Heart right ventricle (tissue), 16 donors: ENCODE measurements around the gene MED10. TPM values are rescaled to one million over a fixed set of nuclear protein-coding genes. Genes with fewer than 3 reads are reported as not detected.

Experiments
- ATAC-seq, 8 donors: fragments of 200-7000 bp; cut with Tn5 transposase; one replicate each; pipeline ENCODE4 v1.9.1; 2020; ENCODE audit warnings: mild to moderate bottlenecking in 8 of 8, moderate library complexity in 8 of 8, moderate number of reproducible peaks in 1 of 8
- DNase-seq, 2 donors: peaks; one replicate each; pipeline ENCODE4 v3.0.0-alpha.2; 2020
- H3K27ac ChIP-seq, 10 donors: fragments of 200-600 bp; sonication (generic) in 2 of 10; one replicate each; pipeline versions ENCODE4 v1.5.0 to v1.8.0; 2020 to 2022; ENCODE audit warnings: mild to moderate bottlenecking in 3 of 10
- H3K27me3 ChIP-seq, 7 donors: fragments of 200-600 bp; one replicate each; pipeline ENCODE4 v1.8.0; 2021 to 2022; ENCODE audit warnings: mild to moderate bottlenecking in 2 of 7
- H3K36me3 ChIP-seq, 9 donors: fragments of 200-600 bp; sonication (generic) in 1 of 9; one replicate each; pipeline versions ENCODE4 v1.5.0 to v1.8.0; 2020 to 2022; ENCODE audit warnings: mild to moderate bottlenecking in 2 of 9
- H3K4me1 ChIP-seq, 9 donors: fragments of 200-600 bp; sonication (generic) in 1 of 9; one replicate each; pipeline versions ENCODE4 v1.5.0 to v1.8.0; 2020 to 2022; ENCODE audit warnings: mild to moderate bottlenecking in 4 of 9
- H3K4me3 ChIP-seq, 10 donors: fragments of 200-600 bp; sonication (generic) in 2 of 10; one replicate each; pipeline versions ENCODE4 v1.5.0 to v1.8.0; 2020 to 2022; ENCODE audit warnings: mild to moderate bottlenecking in 7 of 10, moderate library complexity in 2 of 10
- H3K9me3 ChIP-seq, 11 donors: fragments of 200-600 bp in 10 of 11; sonication (generic) in 2 of 11; one replicate each; pipeline versions ENCODE4 v1.5.0 to v1.8.0; 2013 to 2022; ENCODE audit warnings: mild to moderate bottlenecking in 2 of 11, control low read depth in 1 of 11, moderate library complexity in 1 of 11
- CTCF ChIP-seq, 9 donors: fragments of 200-600 bp; sonication (generic) in 2 of 9; IDR thresholded peaks; one replicate each; pipeline versions ENCODE4 v1.5.0 to v1.8.0; 2021 to 2022; ENCODE audit warnings: antibody characterized with exemption in 9 of 9, mild to moderate bottlenecking in 5 of 9, moderate library complexity in 1 of 9
- WGBS, 2 donors: extraction: QIAGEN DNeasy Blood & Tissue Kit; methylation state at CpG; one replicate each; pipeline ENCODE4 v1.1.7; 2013; ENCODE audit warnings: inconsistent platforms in 1 of 2; 5-methylcytosine and 5-hydroxymethylcytosine counted together
- intact Hi-C, 10 donors: fragments of 100-400 bp; cut with DNase I; formaldehyde crosslinking; loops; one replicate each; pipeline versions ENCODE4 v1.11.1 to v1.14.2; 2022
- polyA plus RNA-seq, 2 donors: library from polyadenylated mRNA; stranded (reverse); fragments of 200-250 nt; gene quantifications; one replicate each; pipeline ENCODE4 v1.2.3, GENCODE V29; 2013
- total RNA-seq, 10 donors: library from RNA; stranded (reverse); fragmentation: NEBNext Ultra II Directional in 3 of 10; extraction: Animal tissue kit (Norgen Biotek cat#: 25700) in 3 of 10; gene quantifications; one replicate each; pipeline versions ENCODE4 v1.2.1 to v1.2.4, GENCODE V29; 2021 to 2023
- donor health status: Arrhythmogenic right ventricular cardiomyopathy.
- donor health status: ischemic (EF 13 %, LVEDD 7.1; RV severe dilation, severe dysfunction).
- donor health status: healthy with polysubstance abuse.
- donor health status: DM: no; HTN: yes; CAD: no.
- donor health status: DM: no; HTN: no; CAD: no.
- donor health status: ischemic (EF 25% LVEDD 6.9; RV normal size, moderate dysfunction).
- donor health status: ischemic (EF 25% LVEDD 5.7; RV mildly dilated, moderate dysfunction).
- donor health status: healthy.
- donor health status: DM: yes; HTN: yes; CAD: no.
- donor health status: Ischemic cardiomyopathy.
- donor health status: ischemic (EF 35%, LVEDD 5.7; RV mildly dilated, moderate dysfunction).
- donor health status: nonischemic (EF 11% LVEDD 7.7; RV severe dilation, severe dysfunction).
- donor health status: DM: yes; HTN: yes; CAD: no.
- donor health status: PGD.
- donor health status: ischemic (EF 29% LVEDD 5.4; RV normal size, mild dysfunction).
- donor health status: nonischemic (EF 23%, LVEDD 6.1; RV moderate dilation, normal function).

MED10 gene
- total and polyA plus RNA-seq, 12 donors = 15.3 to 45.4 (median 22.8) TPM

GRCh38 chr5:6379246-6379645 is 899 bp upstream of the MED10 start:
- H3K9me3 ChIP-seq = no peaks in the 10 kb centered on the region
- H3K4me3 ChIP-seq = peak overlapping the region in 4 of 10 donors; percentile 89 to 99 (median 94)
- H3K27me3 ChIP-seq = peaks cover 0 to 5% (median 0%) of the 10 kb centered on the region in 7 donors
- intact Hi-C loops = loop anchor here in 6 of 10 donors (2.0 to 10.0 kb wide), 8 partner anchors 66 to 884 kb away; partner anchors contain the start of genes UBE2QL1 (in 2 of the 6), NSUN2 (in 1 of the 6) and SRD5A1 (in 1 of the 6)
- no peak for DNase-seq
- peak overlapping the region in 5 of 10 donors; percentile 87 to 94 (median 93) for H3K27ac ChIP-seq
- ATAC-seq = no peak
- H3K4me1 ChIP-seq = peaks cover 5 to 31% (median 18%) of the 10 kb centered on the region in 9 donors
- H3K36me3 ChIP-seq = peaks cover 0 to 31% (median 18%) of the 10 kb centered on the region in 9 donors
- TF ChIP-seq CTCF (IDR thresholded peaks at IDR 0.05) = no peak
- 95 to 98% methylated on average over 4 of the region's 4 CpGs for WGBS, 2 donors

GRCh38 chr5:6378766-6379103 is 388 bp upstream of the MED10 start:
- H3K4me1 ChIP-seq = peaks cover 5 to 31% (median 18%) of the 10 kb centered on the region in 9 donors
- H3K27ac ChIP-seq = peak overlapping the region in 8 of 10 donors; percentile 68 to 96 (median 90)
- H3K4me3 ChIP-seq = peak overlapping the region in 9 of 10 donors; percentile 74 to 99 (median 92)
- ATAC-seq (peak in 7 of 8 donors; percentile 2 to 45 (median 16)), DNase-seq (no peak)
- peaks cover 0 to 5% (median 0%) of the 10 kb centered on the region in 7 donors for H3K27me3 ChIP-seq
- no peak for TF ChIP-seq CTCF (IDR thresholded peaks at IDR 0.05)
- H3K9me3 ChIP-seq = no peaks in the 10 kb centered on the region
- intact Hi-C loops = loop anchor here in 6 of 10 donors (2.0 to 10.0 kb wide), 8 partner anchors 66 to 884 kb away; partner anchors contain the start of genes UBE2QL1 (in 2 of the 6), NSUN2 (in 1 of the 6) and SRD5A1 (in 1 of the 6)
- H3K36me3 ChIP-seq = peaks cover 0 to 36% (median 23%) of the 10 kb centered on the region in 9 donors
- 15 to 21% methylated on average over 8 of the region's 8 CpGs for WGBS, 2 donors

GRCh38 chr5:6377582-6377904 is 804 bp downstream of the MED10 start:
- Histone ChIP-seq H3K36me3 (peaks cover 0 to 48% (median 35%) of the 10 kb centered on the region in 9 donors), H3K27me3 (no peaks in the 10 kb centered on the region), H3K27ac (peak overlapping the region in 9 of 10 donors; percentile 85 to 96 (median 91)), H3K9me3 (no peaks in the 10 kb centered on the region), H3K4me1 (peaks cover 5 to 36% (median 21%) of the 10 kb centered on the region in 9 donors), H3K4me3 (peak overlapping the region; percentile 74 to 99 (median 92))
- TF ChIP-seq CTCF (IDR thresholded peaks at IDR 0.05) = no peak
- intact Hi-C loops = loop anchor here in 6 of 10 donors (5.0 to 10.0 kb wide), 7 partner anchors 67 to 883 kb away; partner anchors contain the start of genes UBE2QL1 (in 2 of the 6), NSUN2 (in 1 of the 6) and SRD5A1 (in 1 of the 6)
- WGBS, 2 donors = 29 to 34% methylated on average over 6 of the region's 6 CpGs
- peak in 1 of 2 donors; percentile 2 for DNase-seq
- no peak for ATAC-seq

GRCh38 chr5:6376974-6377520 is 1.3 kb downstream of the MED10 start:
- WGBS, 2 donors = 63 to 64% methylated on average over 11 of the region's 11 CpGs
- peaks cover 2 to 53% (median 40%) of the 10 kb centered on the region in 9 donors for H3K36me3 ChIP-seq
- DNase-seq = peak in 1 of 2 donors; percentile 1
- peak overlapping the region; percentile 74 to 99 (median 92) for H3K4me3 ChIP-seq
- H3K27me3 ChIP-seq = no peaks in the 10 kb centered on the region
- H3K9me3 ChIP-seq = no peaks in the 10 kb centered on the region
- intact Hi-C loops = loop anchor here in 6 of 10 donors (5.0 to 10.0 kb wide), 7 partner anchors 68 to 882 kb away; partner anchors contain the start of genes UBE2QL1 (in 2 of the 6), NSUN2 (in 1 of the 6) and SRD5A1 (in 1 of the 6)
- H3K27ac ChIP-seq = peak overlapping the region in 7 of 10 donors; percentile 86 to 96 (median 93)
- H3K4me1 ChIP-seq = peaks cover 5 to 36% (median 21%) of the 10 kb centered on the region in 9 donors
- ATAC-seq = no peak
- no peak for TF ChIP-seq CTCF (IDR thresholded peaks at IDR 0.05)
